Activated T-cell treated with anti-CD3 and anti-CD28 coated beads, Interleukin-2, amount 50 U/mL, for 24 hours (primary cell): Measurements from ENCODE around the gene PLXNC1.

Experiments used
- DNase-seq: peaks from one replicate; pipeline ENCODE4 v3.0.0-alpha.2; 2020
- H3K27ac Mint-ChIP-seq: 2 replicates; pipeline ENCODE4 v1.8.0; 2020; ENCODE audit warnings: mild to moderate bottlenecking, mixed read lengths
- H3K27me3 Mint-ChIP-seq: 2 replicates; pipeline ENCODE4 v1.8.0; 2020; ENCODE audit warnings: mixed read lengths
- H3K36me3 Mint-ChIP-seq: 2 replicates; pipeline ENCODE4 v1.8.0; 2020; ENCODE audit warnings: low read depth, mixed read lengths
- H3K4me1 Mint-ChIP-seq: 2 replicates; pipeline ENCODE4 v1.8.0; 2020; ENCODE audit warnings: low read depth, mixed read lengths
- H3K4me3 Mint-ChIP-seq: 2 replicates; pipeline ENCODE4 v1.8.0; 2020; ENCODE audit warnings: mild to moderate bottlenecking, moderate library complexity, mixed read lengths
- H3K9me3 Mint-ChIP-seq: 2 replicates; pipeline ENCODE4 v1.8.0; 2020; ENCODE audit warnings: mixed read lengths

PLXNC1 gene

GRCh38 chr12:94207467-94207848 is 59.1 kb downstream of the PLXNC1 start:
- no peak for DNase-seq
- Mint-ChIP-seq H3K4me3 (peak overlapping the region; percentile 77), H3K36me3 (peaks cover 6% of the 10 kb centered on the region), H3K27ac (peak overlapping the region; percentile 99), H3K4me1 (peaks cover 77% of the 10 kb centered on the region), H3K9me3 (peaks cover 4% of the 10 kb centered on the region), H3K27me3 (no peaks in the 10 kb centered on the region)

GRCh38 chr12:94207849-94208621 is 59.7 kb downstream of the PLXNC1 start:
- peak; percentile 37 for DNase-seq
- H3K9me3 Mint-ChIP-seq, result peaks cover 4% of the 10 kb centered on the region
- H3K27me3 Mint-ChIP-seq, result no peaks in the 10 kb centered on the region
- H3K4me3 Mint-ChIP-seq, result peak overlapping the region; percentile 77
- H3K27ac Mint-ChIP-seq, result peak overlapping the region; percentile 99
- peaks cover 6% of the 10 kb centered on the region for H3K36me3 Mint-ChIP-seq
- H3K4me1 Mint-ChIP-seq, result peaks cover 71% of the 10 kb centered on the region

- H3K27me3 Mint-ChIP-seq, result no peaks in the 10 kb centered on the region
- peak overlapping the region; percentile 99 for H3K27ac Mint-ChIP-seq
- DNase-seq, result peak; percentile 63
- peak overlapping the region; percentile 77 for H3K4me3 Mint-ChIP-seq
- H3K36me3 Mint-ChIP-seq, result peaks cover 6% of the 10 kb centered on the region
- H3K4me1 Mint-ChIP-seq, result peaks cover 65% of the 10 kb centered on the region
- H3K9me3 Mint-ChIP-seq, result peaks cover 4% of the 10 kb centered on the region
Observed at GRCh38 chr12:94208622-94208966, 60.2 kb downstream of the PLXNC1 start.

- peak overlapping the region; percentile 23 for H3K4me3 Mint-ChIP-seq
- peaks cover 59% of the 10 kb centered on the region for H3K4me1 Mint-ChIP-seq
Observed at GRCh38 chr12:94209240-94209639, 60.9 kb downstream of the PLXNC1 start.

GRCh38 chr12:94211021-94211420 is 62.6 kb downstream of the PLXNC1 start:
- no peak for DNase-seq
- H3K27me3 Mint-ChIP-seq, result no peaks in the 10 kb centered on the region
- H3K9me3 Mint-ChIP-seq, result peaks cover 4% of the 10 kb centered on the region
- H3K27ac Mint-ChIP-seq, result no peak overlapping the region
- H3K4me1 Mint-ChIP-seq, result peaks cover 41% of the 10 kb centered on the region
- no peak overlapping the region for H3K4me3 Mint-ChIP-seq
- peaks cover 6% of the 10 kb centered on the region for H3K36me3 Mint-ChIP-seq

More at GRCh38 chr12:94209240-94209639, 60.9 kb downstream of the PLXNC1 start:
- H3K36me3 Mint-ChIP-seq, result peaks cover 6% of the 10 kb centered on the region
- H3K27ac Mint-ChIP-seq, result peak overlapping the region; percentile 77
- H3K9me3 Mint-ChIP-seq, result peaks cover 4% of the 10 kb centered on the region
- DNase-seq, result no peak
- no peaks in the 10 kb centered on the region for H3K27me3 Mint-ChIP-seq

- H3K27me3 Mint-ChIP-seq, result no peaks in the 10 kb centered on the region
- DNase-seq, result no peak
- no peaks in the 10 kb centered on the region for H3K9me3 Mint-ChIP-seq
- H3K4me3 Mint-ChIP-seq, result no peak overlapping the region
- no peak overlapping the region for H3K27ac Mint-ChIP-seq
- H3K36me3 Mint-ChIP-seq, result peaks cover 3% of the 10 kb centered on the region
- H3K4me1 Mint-ChIP-seq, result no peaks in the 10 kb centered on the region
Observed at GRCh38 chr12:94218233-94218632, 69.9 kb downstream of the PLXNC1 start.

GRCh38 chr12:94219622-94220302 is 71.4 kb downstream of the PLXNC1 start:
- no peaks in the 10 kb centered on the region for H3K4me1 Mint-ChIP-seq
- no peaks in the 10 kb centered on the region for H3K27me3 Mint-ChIP-seq
- no peak overlapping the region for H3K4me3 Mint-ChIP-seq
- no peak for DNase-seq
- no peak overlapping the region for H3K27ac Mint-ChIP-seq
- H3K9me3 Mint-ChIP-seq, result no peaks in the 10 kb centered on the region
- H3K36me3 Mint-ChIP-seq, result peaks cover 3% of the 10 kb centered on the region

- H3K36me3 Mint-ChIP-seq, result peaks cover 3% of the 10 kb centered on the region
- no peaks in the 10 kb centered on the region for H3K4me1 Mint-ChIP-seq
- no peak overlapping the region for H3K4me3 Mint-ChIP-seq
- no peaks in the 10 kb centered on the region for H3K27me3 Mint-ChIP-seq
- no peak for DNase-seq
- H3K27ac Mint-ChIP-seq, result no peak overlapping the region
- no peaks in the 10 kb centered on the region for H3K9me3 Mint-ChIP-seq
Observed at GRCh38 chr12:94220804-94221203, 72.4 kb downstream of the PLXNC1 start.

GRCh38 chr12:94222351-94223084 is 74.1 kb downstream of the PLXNC1 start:
- H3K4me3 Mint-ChIP-seq, result no peak overlapping the region
- H3K27me3 Mint-ChIP-seq, result no peaks in the 10 kb centered on the region
- no peak for DNase-seq
- H3K27ac Mint-ChIP-seq, result no peak overlapping the region
- peaks cover 9% of the 10 kb centered on the region for H3K36me3 Mint-ChIP-seq
- H3K4me1 Mint-ChIP-seq, result no peaks in the 10 kb centered on the region
- H3K9me3 Mint-ChIP-seq, result no peaks in the 10 kb centered on the region

- Mint-ChIP-seq H3K27ac (no peak overlapping the region), H3K36me3 (peaks cover 15% of the 10 kb centered on the region), H3K9me3 (no peaks in the 10 kb centered on the region)
Observed at GRCh38 chr12:94223842-94224241, 75.5 kb downstream of the PLXNC1 start.

GRCh38 chr12:94225506-94225905 is 77.1 kb downstream of the PLXNC1 start:
- Mint-ChIP-seq H3K9me3 (no peaks in the 10 kb centered on the region), H3K4me1 (peaks cover 6% of the 10 kb centered on the region), H3K27me3 (no peaks in the 10 kb centered on the region), H3K27ac (no peak overlapping the region), H3K4me3 (no peak overlapping the region), H3K36me3 (peaks cover 20% of the 10 kb centered on the region)
- no peak for DNase-seq

More at GRCh38 chr12:94223842-94224241, 75.5 kb downstream of the PLXNC1 start:
- no peaks in the 10 kb centered on the region for H3K4me1 Mint-ChIP-seq
- H3K27me3 Mint-ChIP-seq, result no peaks in the 10 kb centered on the region
- DNase-seq, result no peak
- no peak overlapping the region for H3K4me3 Mint-ChIP-seq

- H3K27ac Mint-ChIP-seq, result no peak overlapping the region
- H3K9me3 Mint-ChIP-seq, result no peaks in the 10 kb centered on the region
- no peaks in the 10 kb centered on the region for H3K27me3 Mint-ChIP-seq
- H3K4me1 Mint-ChIP-seq, result peaks cover 10% of the 10 kb centered on the region
- H3K4me3 Mint-ChIP-seq, result no peak overlapping the region
- DNase-seq, result no peak
- H3K36me3 Mint-ChIP-seq, result peaks cover 17% of the 10 kb centered on the region
Observed at GRCh38 chr12:94225947-94226630, 77.7 kb downstream of the PLXNC1 start.

GRCh38 chr12:94227066-94227465 is 78.7 kb downstream of the PLXNC1 start:
- Mint-ChIP-seq H3K9me3 (no peaks in the 10 kb centered on the region), H3K36me3 (peaks cover 17% of the 10 kb centered on the region), H3K27ac (no peak overlapping the region), H3K4me3 (no peak overlapping the region), H3K27me3 (no peaks in the 10 kb centered on the region), H3K4me1 (peaks cover 11% of the 10 kb centered on the region)
- no peak for DNase-seq

- Mint-ChIP-seq H3K27ac (no peak overlapping the region), H3K36me3 (peaks cover 17% of the 10 kb centered on the region), H3K27me3 (no peaks in the 10 kb centered on the region), H3K9me3 (no peaks in the 10 kb centered on the region), H3K4me3 (no peak overlapping the region), H3K4me1 (peaks cover 11% of the 10 kb centered on the region)
- no peak for DNase-seq
Observed at GRCh38 chr12:94228488-94228907, 80.1 kb downstream of the PLXNC1 start.
